GM12878 (cell line): Measurements from ENCODE around the gene TYK2. TPM values are rescaled to one million over a fixed set of nuclear protein-coding genes. Genes with fewer than 3 reads are reported as not detected.
A peak's percentile ranks its signal among the peaks of the same experiment; 100 is the strongest.

Experiments
- ATAC-seq: fragments of 200-7000 bp; cut with Tn5 transposase; 3 replicates; pipeline ENCODE4 v1.9.1; 2020; ENCODE audit warnings: mild to moderate bottlenecking, moderate library complexity
- BruUV-seq: library from RNA; stranded (reverse); fragments of 400-500 nt; replicated peaks from 2 replicates; lab custom pipeline; 2021; lab: Mats Ljungman, UMichigan
- CTCF ChIA-PET: fragments of 300-600 bp; sonication (Branson Sonifier 250); formaldehyde crosslinking; extraction: SDS; loops from one replicate; lab custom pipeline; 2021; ENCODE audit warnings: inconsistent platforms; lab: Yijun Ruan, JAX
- POLR2A ChIA-PET: fragments of 350-600 bp; formaldehyde crosslinking; extraction: SDS; loops from one replicate; lab custom pipeline; 2021; ENCODE audit warnings: inconsistent platforms; lab: Charles Lee
- RAD21 ChIA-PET: fragments of 300-600 bp; sonication (Branson Sonifier 250); formaldehyde crosslinking; loops from one replicate; lab custom pipeline; 2023; ENCODE audit warnings: antibody characterized with exemption; ENCODE audit not compliant: unreplicated experiment; lab: Charles Lee
- SMC1A ChIA-PET: fragments of 300-600 bp; sonication (Branson Sonifier 250); formaldehyde crosslinking; loops from one replicate; lab custom pipeline; 2023; ENCODE audit not compliant: unreplicated experiment, uncharacterized antibody; lab: Charles Lee
- DNase-seq: peaks from one replicate; pipeline ENCODE4 v3.0.0-alpha.2; 2011; ENCODE audit warnings: low read depth, low spot score
- FAIRE-seq: peaks from 3 replicates; lab custom pipeline; 2011; peaks lifted over from hg19 to GRCh38; lab: Jason Lieb, UNC
- H2AFZ ChIP-seq: 2 replicates; pipeline ENCODE4 v1.6.0; 2011; ENCODE audit warnings: low read depth, low read length, control low read depth; ENCODE audit not compliant: control insufficient read depth
- H3K27ac ChIP-seq: 2 replicates; pipeline ENCODE4 v1.5.1; 2011; ENCODE audit warnings: control low read depth; ENCODE audit not compliant: control insufficient read depth, insufficient read depth
- H3K27me3 ChIP-seq, 2 experiments: replicated peaks in 1 of 2; 2 replicates each; pipeline versions ENCODE4 v1.6.0 to v1.6.1; 2011; ENCODE audit warnings: low read length in 1 of 2; ENCODE audit not compliant: control insufficient read depth in 2 of 2, insufficient read depth in 2 of 2
- H3K36me3 ChIP-seq, 2 experiments: 2 replicates each; pipeline ENCODE4 v1.5.1; 2011; ENCODE audit warnings: low read length in 1 of 2; ENCODE audit not compliant: control insufficient read depth in 2 of 2, insufficient read depth in 2 of 2
- H3K4me1 ChIP-seq: 2 replicates; pipeline ENCODE4 v1.6.1; 2011; ENCODE audit warnings: mild to moderate bottlenecking, low read length, moderate library complexity, mixed read lengths; ENCODE audit not compliant: control insufficient read depth, insufficient read depth
- H3K4me2 ChIP-seq: 2 replicates; pipeline ENCODE4 v1.6.0; 2011; ENCODE audit warnings: control low read depth; ENCODE audit not compliant: control insufficient read depth, insufficient read depth
- H3K4me3 ChIP-seq: fragments of 200-600 bp; sonication (generic); 2 replicates; pipeline ENCODE4 v1.5.1; 2016
- H3K79me2 ChIP-seq: 2 replicates; pipeline ENCODE4 v1.6.0; 2011; ENCODE audit warnings: low read length; ENCODE audit not compliant: control insufficient read depth, insufficient read depth
- H3K9ac ChIP-seq: 2 replicates; pipeline ENCODE4 v1.8.0; 2011; ENCODE audit warnings: low read length, control low read depth, mixed read lengths; ENCODE audit not compliant: control insufficient read depth, insufficient read depth
- H3K9me3 ChIP-seq: replicated peaks from 3 replicates; pipeline ENCODE4 v1.5.1; 2011; ENCODE audit warnings: mild to moderate bottlenecking, low read length; ENCODE audit not compliant: control insufficient read depth, insufficient read depth
- H4K20me1 ChIP-seq: 2 replicates; pipeline ENCODE4 v1.6.0; 2011; ENCODE audit not compliant: control insufficient read depth, insufficient read depth
- IRF5 ChIP-seq: fragments of 450-650 bp; IDR thresholded peaks from 2 replicates; pipeline ENCODE4 v1.6.1; 2017; ENCODE audit warnings: borderline replicate concordance
- RUNX3 ChIP-seq: IDR thresholded peaks from 2 replicates; pipeline ENCODE4 v1.6.1; 2012; ENCODE audit warnings: low read length, inconsistent platforms
- WGBS: methylation state at CpG from one replicate; pipeline ENCODE4 v1.1.6; 2016; ENCODE audit warnings: low lambda C conversion rate; ENCODE audit not compliant: insufficient replicate concordance, insufficient coverage; ENCODE audit errors: missing lambda C conversion rate; 5-methylcytosine and 5-hydroxymethylcytosine counted together
- in situ Hi-C: fragments of 300-500 bp; cut with MboI; formaldehyde crosslinking; loops from 9 replicates; pipeline ENCODE4 v1.14.3; 2018; ENCODE audit warnings: mixed read lengths
- intact Hi-C: fragments of 100-400 bp; cut with micrococcal nuclease; formaldehyde crosslinking; loops from one replicate; pipeline ENCODE4 v1.14.2; 2022; ENCODE audit not compliant: unreplicated experiment
- polyA plus RNA-seq, 11 experiments: library from polyadenylated mRNA; depleted of rRNA in 4 of 11; unstranded in 6 of 11; stranded (reverse) in 5 of 11; fragments of >200 nt; fragmentation: Nextera tagmentation in 4 of 11; fragmentation: Illumina TruSeq in 1 of 11; extraction: Ambion mirVana in 4 of 11; extraction: Trizol in 1 of 11; gene quantifications; 1 replicate in 1 of 11; 2 replicates in 10 of 11; pipeline versions ENCODE4 v1.2.1 to v1.2.3, GENCODE V29; 2011 to 2016; ENCODE audit warnings: inconsistent platforms in 2 of 11, missing spikeins in 2 of 11, low read depth in 1 of 11
- total RNA-seq, 4 experiments: library from RNA; depleted of rRNA in 3 of 4; stranded (reverse); fragments of >200 nt in 3 of 4; fragmentation: Illumina TruSeq in 1 of 4; extraction: Trizol in 1 of 4; gene quantifications; 2 replicates each; pipeline versions ENCODE4 v1.2.1 to v1.2.3, GENCODE V29; 2013 to 2021

TYK2 gene
- total and polyA plus RNA-seq, 10 of the 15 experiments (the other 5 are each of a cell fraction or from before 2014, with no cell fraction given): 36.4 to 364 (median 179) TPM

- TSS peak; percentile 85 for BruUV-seq
- FAIRE-seq: no peak
- SMC1A ChIA-PET: interaction anchor here (0.9 to 2.5 kb wide), 5 partner anchors 46 to 74 kb away, joined by 3 to 11 read pairs (median 4); partner anchors contain the start of genes ICAM4 and TYK2
- H2AFZ ChIP-seq: peak overlapping the region; percentile 69
- in situ Hi-C loops (no loop called here), intact Hi-C loops (loop anchor here (5.0 kb wide), 2 partner anchors 53 to 62 kb away; partner anchors contain the start of gene ICAM1)
- peak overlapping the region; percentile 88 for H3K4me2 ChIP-seq
- 0 out of 2 replicates have a peak overlapping the region, but pooled peaks have one; percentile 25 for H3K27ac ChIP-seq
- H3K9ac ChIP-seq: peak overlapping the region; percentile 67
- peaks cover 46% of the 10 kb centered on the region for H3K79me2 ChIP-seq
- H3K4me3 ChIP-seq: peak overlapping the region; percentile 72; the same call in 1 of the 2 replicates
- peaks cover 22% of the 10 kb centered on the region for H3K4me1 ChIP-seq
- no peak for DNase-seq
- POLR2A ChIA-PET: interaction anchor here (0.5 to 1.8 kb wide), 9 partner anchors 8 to 508 kb away, joined by 3 to 11 read pairs (median 6); partner anchors contain the start of gene ICAM5
- ATAC-seq: peak; percentile 23
- no peaks in the 10 kb centered on the region for H4K20me1 ChIP-seq
- peaks cover 10 to 19% of the 10 kb centered on the region in 2 experiments; a peak in 3 of 4 replicates for H3K36me3 ChIP-seq
- H3K27me3 ChIP-seq: no peaks in the 10 kb centered on the region
- RAD21 ChIA-PET: interaction anchor here (0.6 to 1.4 kb wide), 10 partner anchors 16 to 479 kb away, joined by 3 to 15 read pairs (median 6); partner anchors contain the start of genes ICAM1 and ICAM5
- TF ChIP-seq RUNX3 (peak; percentile 37; the same call in 1 of the 2 replicates), IRF5 (no peak)
- CTCF ChIA-PET: interaction anchor here (0.6 to 2.9 kb wide), 6 partner anchors 43 to 225 kb away, joined by 3 to 15 read pairs (median 3); partner anchors contain the start of gene TYK2
- WGBS: 57% methylated on average over 44 of the region's 44 CpGs
- H3K9me3 ChIP-seq: no peaks in the 10 kb centered on the region
Observed at GRCh38 chr19:10333758-10334587, 46.4 kb downstream of the TYK2 start.
